Measurements from ENCODE around the gene NDUFA13. TPM values are rescaled to one million over a fixed set of nuclear protein-coding genes. Genes with fewer than 3 reads are reported as not detected.

NDUFA13 gene
- polyA plus RNA-seq, 1 experiment, result 388 TPM

- Histone ChIP-seq H3K27ac (ENCODE audit: low read depth, low read length) (no peak overlapping the region), H3K4me3 (ENCODE audit: low read depth, low read length) (no peak overlapping the region), H3K9me3 (ENCODE audit: control insufficient read depth, insufficient read depth, low read length) (no peaks in the 10 kb centered on the region; the same call in 1 of the 2 replicates), H3K27me3 (ENCODE audit: control insufficient read depth, insufficient read depth, low read length) (no peaks in the 10 kb centered on the region)
- TF ChIP-seq CTCF (IDR thresholded peaks at IDR 0.05; ENCODE audit: low read depth, low read length), result no peak
- no peak for DNase-seq (ENCODE audit: low read depth, low spot score)
- ChIA-PET POLR2A (no interaction called here), CTCF (no interaction called here)
Measured at GRCh38 chr19:19501798-19502197, 14.2 kb upstream of the NDUFA13 start.

GRCh38 chr19:19502281-19502680, 13.7 kb upstream of the NDUFA13 start:
- H3K27me3 ChIP-seq (ENCODE audit: control insufficient read depth, insufficient read depth, low read length), result no peaks in the 10 kb centered on the region
- H3K9me3 ChIP-seq (ENCODE audit: control insufficient read depth, insufficient read depth, low read length), result no peaks in the 10 kb centered on the region; the same call in 1 of the 2 replicates
- ChIA-PET CTCF (no interaction called here), POLR2A (no interaction called here)
- no peak for DNase-seq (ENCODE audit: low read depth, low spot score)
- TF ChIP-seq CTCF (IDR thresholded peaks at IDR 0.05; ENCODE audit: low read depth, low read length), result no peak
- H3K4me3 ChIP-seq (ENCODE audit: low read depth, low read length), result no peak overlapping the region
- H3K27ac ChIP-seq (ENCODE audit: low read depth, low read length), result no peak overlapping the region

- Histone ChIP-seq H3K9me3 (ENCODE audit: control insufficient read depth, insufficient read depth, low read length) (no peaks in the 10 kb centered on the region; the same call in 1 of the 2 replicates), H3K27ac (ENCODE audit: low read depth, low read length) (no peak overlapping the region), H3K27me3 (ENCODE audit: control insufficient read depth, insufficient read depth, low read length) (no peaks in the 10 kb centered on the region), H3K4me3 (ENCODE audit: low read depth, low read length) (no peak overlapping the region)
- DNase-seq (ENCODE audit: low read depth, low spot score), result no peak
- no peak for TF ChIP-seq CTCF (IDR thresholded peaks at IDR 0.05; ENCODE audit: low read depth, low read length)
- ChIA-PET CTCF (no interaction called here), POLR2A (no interaction called here)
Measured at GRCh38 chr19:19502808-19503602, 13.0 kb upstream of the NDUFA13 start.

- POLR2A ChIA-PET, result no interaction called here
- TF ChIP-seq CTCF (IDR thresholded peaks at IDR 0.05; ENCODE audit: low read depth, low read length), result no peak
- DNase-seq (ENCODE audit: low read depth, low spot score), result no peak
Measured at GRCh38 chr19:19504754-19505668, 11.0 kb upstream of the NDUFA13 start.

More at GRCh38 chr19:19504754-19505668, 11.0 kb upstream of the NDUFA13 start:
- Histone ChIP-seq H3K4me3 (ENCODE audit: low read depth, low read length) (no peak overlapping the region), H3K9me3 (ENCODE audit: control insufficient read depth, insufficient read depth, low read length) (no peaks in the 10 kb centered on the region; the same call in 1 of the 2 replicates), H3K27ac (ENCODE audit: low read depth, low read length) (no peak overlapping the region), H3K27me3 (ENCODE audit: control insufficient read depth, insufficient read depth, low read length) (no peaks in the 10 kb centered on the region)
- CTCF ChIA-PET, result interaction anchor here (0.6 kb wide), 1 partner anchor 15 kb away, joined by 3 read pairs; no protein-coding TSS in a partner anchor
